NK-92 treated with Interleukin-12 subunit alpha and Interleukin-12 subunit beta, amount 100 ng/mL, for 24 hours (cell line): ENCODE measurements around the gene TCF4.

Experiments used
- DNase-seq: peaks from one replicate; lab custom pipeline; 2025; lab: John Stamatoyannopoulos, UW

TCF4 gene

GRCh38 chr18:55296115-55296514, 291.9 kb downstream of the TCF4 start:
- DNase-seq = no peak

- no peak for DNase-seq
Observed at GRCh38 chr18:55290898-55291297, 297.1 kb downstream of the TCF4 start.

GRCh38 chr18:55289775-55290174, 298.2 kb downstream of the TCF4 start:
- no peak for DNase-seq

- no peak for DNase-seq
Observed at GRCh38 chr18:55289048-55289447, 298.9 kb downstream of the TCF4 start.

- DNase-seq = no peak
Observed at GRCh38 chr18:55287935-55288868, 299.8 kb downstream of the TCF4 start.

GRCh38 chr18:55287149-55287806, 300.7 kb downstream of the TCF4 start:
- DNase-seq = no peak

GRCh38 chr18:55286257-55286825, 301.7 kb downstream of the TCF4 start:
- DNase-seq = no peak

GRCh38 chr18:55284614-55285013, 303.4 kb downstream of the TCF4 start:
- no peak for DNase-seq

- no peak for DNase-seq
Observed at GRCh38 chr18:55283309-55283708, 304.7 kb downstream of the TCF4 start.

- DNase-seq = no peak
Observed at GRCh38 chr18:55280503-55280902, 307.5 kb downstream of the TCF4 start.

- DNase-seq = no peak
Observed at GRCh38 chr18:55275039-55275901, 312.7 kb downstream of the TCF4 start.

- DNase-seq = no peak
Observed at GRCh38 chr18:55272510-55273243, 315.3 kb downstream of the TCF4 start.

- DNase-seq = no peak
Observed at GRCh38 chr18:55269622-55270021, 318.4 kb downstream of the TCF4 start.

- no peak for DNase-seq
Observed at GRCh38 chr18:55268628-55269275, 319.2 kb downstream of the TCF4 start.

- no peak for DNase-seq
Observed at GRCh38 chr18:55268151-55268601, 319.8 kb downstream of the TCF4 start.

GRCh38 chr18:55266981-55267380, 321.0 kb downstream of the TCF4 start:
- no peak for DNase-seq

- no peak for DNase-seq
Observed at GRCh38 chr18:55265984-55266383, 322.0 kb downstream of the TCF4 start.

- DNase-seq = no peak
Observed at GRCh38 chr18:55265130-55265675, 322.8 kb downstream of the TCF4 start.

GRCh38 chr18:55264108-55264507, 323.9 kb downstream of the TCF4 start:
- DNase-seq = no peak

- DNase-seq = no peak
Observed at GRCh38 chr18:55262021-55262560, 325.9 kb downstream of the TCF4 start.
